ENCODE results near the gene MYO1G.

Gene MYO1G

DNA sequence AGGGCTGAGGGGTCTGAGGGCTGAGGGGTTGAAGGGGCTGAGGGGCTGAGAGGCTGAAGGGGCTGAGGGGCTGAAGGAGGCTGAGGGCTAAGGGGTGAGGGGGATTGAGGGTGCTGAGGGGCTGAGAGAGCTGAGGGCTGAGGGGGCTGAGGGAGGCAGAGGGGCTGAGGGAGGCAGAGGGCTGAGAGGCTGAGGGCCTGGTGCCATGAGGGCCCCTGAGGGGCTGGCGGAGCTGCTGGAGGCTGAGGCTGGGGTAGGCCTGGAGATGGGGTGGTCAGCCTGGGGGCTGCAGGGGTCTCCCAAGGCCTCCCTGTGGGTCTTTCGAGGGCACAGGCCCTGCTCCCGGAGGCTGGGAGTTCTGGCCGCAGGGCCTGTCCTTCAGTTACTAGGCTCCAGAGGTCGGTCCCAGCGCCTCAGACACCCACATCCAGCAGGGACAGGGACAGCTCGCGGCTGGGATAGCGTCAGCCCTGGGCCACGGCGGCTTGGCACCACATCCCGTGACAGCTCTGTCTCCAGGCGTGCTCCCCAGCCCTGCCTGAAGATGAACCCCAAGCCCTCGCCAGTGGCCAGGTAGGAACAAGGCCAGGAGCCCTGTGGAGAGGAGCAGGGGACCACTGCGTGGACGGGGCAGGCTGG, 16.9 kb downstream of the MYO1G start:
- Histone ChIP-seq H3K4me2 (ENCODE audit: low read length, poor library complexity, severe bottlenecking) (peak overlapping the region; percentile 77), H3K4me1 (ENCODE audit: control insufficient read depth, insufficient read depth, low read depth, low read length) (peaks cover 9% of the 10 kb centered on the region), H3K4ac (ENCODE audit: low read depth in 1 of 2, low read length in 2 of 2) (no peak overlapping the region), H2AFZ (ENCODE audit: low read depth, low read length) (no peak overlapping the region), H2BK5ac (ENCODE audit: low read depth, low read length, poor library complexity, severe bottlenecking) (no peak overlapping the region), H2BK15ac (ENCODE audit: low read depth, poor library complexity, severe bottlenecking) (no peak overlapping the region), H3K18ac (ENCODE audit: low read depth in 1 of 2, low read length in 2 of 2) (no peak overlapping the region), H3K9me3 (ENCODE audit: control insufficient read depth, low read length) (no peaks in the 10 kb centered on the region), H3K4me3 (ENCODE audit: insufficient read depth in 1 of 2, low read depth in 1 of 2, low read length in 2 of 2) (peak overlapping the region in 1 of 2 experiments; percentile 69), H3K79me1 (replicated peaks; ENCODE audit: low read length, poor library complexity, severe bottlenecking) (no peaks in the 10 kb centered on the region), H3K23ac (ENCODE audit: low read length in 2 of 2) (no peak overlapping the region), H3K36me3 (ENCODE audit: control insufficient read depth in 1 of 2, insufficient read depth in 2 of 2, low read depth in 1 of 2, low read length in 2 of 2) (no peaks in the 10 kb centered on the region), H2BK12ac (ENCODE audit: low read length in 2 of 2) (no peak overlapping the region), H4K91ac (ENCODE audit: low read length) (no peak overlapping the region), H3K9ac (ENCODE audit: low read length) (peak overlapping the region; percentile 62), H3K27ac (ENCODE audit: low read length, poor library complexity, severe bottlenecking) (no peak overlapping the region), H3K14ac (ENCODE audit: low read length in 2 of 2) (no peak overlapping the region), H2AK5ac (ENCODE audit: low read length, severe bottlenecking) (no peak overlapping the region), H4K8ac (ENCODE audit: low read length) (no peak overlapping the region), H3K27me3 (ENCODE audit: control insufficient read depth in 1 of 2, insufficient read depth in 1 of 2, low read length in 2 of 2) (peaks cover 12 to 39% of the 10 kb centered on the region in 2 experiments), H2BK120ac (ENCODE audit: low read depth, low read length) (no peak overlapping the region)
- 68% methylated on average over 16 of the region's 16 CpGs for WGBS
- no peak for DNase-seq

GRCh38 chr7:44960011-44960580, 18.7 kb downstream of the MYO1G start:
- 81% methylated on average over 3 of the region's 4 CpGs for WGBS
- no peak overlapping the region for H3K14ac ChIP-seq (ENCODE audit: low read length in 2 of 2)
- peaks cover 15% of the 10 kb centered on the region for H3K4me1 ChIP-seq (ENCODE audit: control insufficient read depth, insufficient read depth, low read depth, low read length)
- no peak overlapping the region for H2AFZ ChIP-seq (ENCODE audit: low read depth, low read length)
- DNase-seq, result no peak
- H3K4me3 ChIP-seq (ENCODE audit: insufficient read depth in 1 of 2, low read depth in 1 of 2, low read length in 2 of 2), result no peak overlapping the region
- no peak overlapping the region for H2BK120ac ChIP-seq (ENCODE audit: low read depth, low read length)
- no peak overlapping the region for H3K18ac ChIP-seq (ENCODE audit: low read depth in 1 of 2, low read length in 2 of 2)
- H2AK5ac ChIP-seq (ENCODE audit: low read length, severe bottlenecking), result no peak overlapping the region
- no peak overlapping the region for H3K4ac ChIP-seq (ENCODE audit: low read depth in 1 of 2, low read length in 2 of 2)
- H2BK5ac ChIP-seq (ENCODE audit: low read depth, low read length, poor library complexity, severe bottlenecking), result no peak overlapping the region
- no peak overlapping the region for H2BK15ac ChIP-seq (ENCODE audit: low read depth, poor library complexity, severe bottlenecking)
- H3K27ac ChIP-seq (ENCODE audit: low read length, poor library complexity, severe bottlenecking), result no peak overlapping the region
- H2BK12ac ChIP-seq (ENCODE audit: low read length in 2 of 2), result no peak overlapping the region
- no peak overlapping the region for H4K91ac ChIP-seq (ENCODE audit: low read length)
- H3K9ac ChIP-seq (ENCODE audit: low read length), result no peak overlapping the region
- no peak overlapping the region for H3K23ac ChIP-seq (ENCODE audit: low read length in 2 of 2)
- no peak overlapping the region for H4K8ac ChIP-seq (ENCODE audit: low read length)
- no peaks in the 10 kb centered on the region for H3K9me3 ChIP-seq (ENCODE audit: control insufficient read depth, low read length)
- no peak overlapping the region for H3K4me2 ChIP-seq (ENCODE audit: low read length, poor library complexity, severe bottlenecking)
- no peaks in the 10 kb centered on the region for H3K79me1 ChIP-seq (replicated peaks; ENCODE audit: low read length, poor library complexity, severe bottlenecking)
- H3K36me3 ChIP-seq (ENCODE audit: control insufficient read depth in 1 of 2, insufficient read depth in 2 of 2, low read depth in 1 of 2, low read length in 2 of 2), result no peaks in the 10 kb centered on the region
- H3K27me3 ChIP-seq (ENCODE audit: control insufficient read depth in 1 of 2, insufficient read depth in 1 of 2, low read length in 2 of 2), result peaks cover 12 to 30% of the 10 kb centered on the region in 2 experiments

- Histone ChIP-seq H3K4me1 (ENCODE audit: control insufficient read depth, insufficient read depth, low read depth, low read length) (peaks cover 21% of the 10 kb centered on the region), H2BK120ac (ENCODE audit: low read depth, low read length) (no peak overlapping the region), H3K14ac (ENCODE audit: low read length in 2 of 2) (no peak overlapping the region), H3K9ac (ENCODE audit: low read length) (no peak overlapping the region), H3K23ac (ENCODE audit: low read length in 2 of 2) (no peak overlapping the region), H4K8ac (ENCODE audit: low read length) (no peak overlapping the region), H2BK5ac (ENCODE audit: low read depth, low read length, poor library complexity, severe bottlenecking) (no peak overlapping the region), H2AFZ (ENCODE audit: low read depth, low read length) (no peak overlapping the region), H3K4me2 (ENCODE audit: low read length, poor library complexity, severe bottlenecking) (no peak overlapping the region), H3K4ac (ENCODE audit: low read depth in 1 of 2, low read length in 2 of 2) (no peak overlapping the region), H3K27me3 (ENCODE audit: control insufficient read depth in 1 of 2, insufficient read depth in 1 of 2, low read length in 2 of 2) (peaks cover 12 to 29% of the 10 kb centered on the region in 2 experiments), H2BK12ac (ENCODE audit: low read length in 2 of 2) (no peak overlapping the region), H3K4me3 (ENCODE audit: insufficient read depth in 1 of 2, low read depth in 1 of 2, low read length in 2 of 2) (no peak overlapping the region), H3K36me3 (ENCODE audit: control insufficient read depth in 1 of 2, insufficient read depth in 2 of 2, low read depth in 1 of 2, low read length in 2 of 2) (no peaks in the 10 kb centered on the region), H3K18ac (ENCODE audit: low read depth in 1 of 2, low read length in 2 of 2) (no peak overlapping the region), H2AK5ac (ENCODE audit: low read length, severe bottlenecking) (no peak overlapping the region), H4K91ac (ENCODE audit: low read length) (no peak overlapping the region), H3K79me1 (replicated peaks; ENCODE audit: low read length, poor library complexity, severe bottlenecking) (no peaks in the 10 kb centered on the region), H3K9me3 (ENCODE audit: control insufficient read depth, low read length) (no peaks in the 10 kb centered on the region), H2BK15ac (ENCODE audit: low read depth, poor library complexity, severe bottlenecking) (no peak overlapping the region), H3K27ac (ENCODE audit: low read length, poor library complexity, severe bottlenecking) (no peak overlapping the region)
- 80% methylated on average over 7 of the region's 8 CpGs for WGBS
- DNase-seq, result peak; percentile 22
Observed at GRCh38 chr7:44959433-44959951, 19.3 kb downstream of the MYO1G start.

DNA sequence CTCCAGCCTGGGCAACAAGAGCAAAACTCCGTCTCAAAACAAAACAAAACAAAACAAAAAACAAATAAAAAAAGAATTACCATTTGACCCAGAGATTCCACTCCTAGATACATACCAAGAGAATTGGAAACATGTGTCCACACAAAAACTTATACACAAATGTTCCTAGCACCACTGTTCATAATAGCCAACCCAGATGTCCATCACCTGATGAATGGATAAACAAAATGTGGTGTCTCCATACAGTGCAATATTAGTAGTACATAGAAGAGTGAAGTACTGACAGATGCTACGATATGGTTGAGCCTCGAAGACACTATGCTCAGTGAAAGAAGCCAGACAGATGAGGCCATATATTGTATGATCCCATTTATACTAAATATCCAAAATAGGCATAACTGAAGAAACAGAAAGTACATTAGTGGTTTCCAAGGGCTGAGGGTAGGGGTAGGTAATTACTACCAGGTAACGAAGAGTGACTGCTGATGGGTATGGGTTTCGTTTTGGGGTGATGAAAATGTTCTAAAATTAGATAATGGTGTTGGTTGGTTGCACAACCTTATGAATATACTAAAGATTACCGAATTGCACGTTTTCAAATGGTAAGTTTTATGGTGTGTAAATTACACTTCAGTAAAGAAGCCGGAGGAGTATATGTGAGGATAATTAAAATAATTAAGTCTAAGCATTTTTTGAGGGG, 20.0 kb downstream of the MYO1G start:
- no peaks in the 10 kb centered on the region for H3K36me3 ChIP-seq (ENCODE audit: control insufficient read depth in 1 of 2, insufficient read depth in 2 of 2, low read depth in 1 of 2, low read length in 2 of 2)
- H3K4me3 ChIP-seq (ENCODE audit: insufficient read depth in 1 of 2, low read depth in 1 of 2, low read length in 2 of 2), result no peak overlapping the region
- no peaks in the 10 kb centered on the region for H3K9me3 ChIP-seq (ENCODE audit: control insufficient read depth, low read length)
- no peak overlapping the region for H4K91ac ChIP-seq (ENCODE audit: low read length)
- H3K4me2 ChIP-seq (ENCODE audit: low read length, poor library complexity, severe bottlenecking), result no peak overlapping the region
- no peak overlapping the region for H3K27ac ChIP-seq (ENCODE audit: low read length, poor library complexity, severe bottlenecking)
- no peaks in the 10 kb centered on the region for H3K79me1 ChIP-seq (replicated peaks; ENCODE audit: low read length, poor library complexity, severe bottlenecking)
- peaks cover 21% of the 10 kb centered on the region for H3K4me1 ChIP-seq (ENCODE audit: control insufficient read depth, insufficient read depth, low read depth, low read length)
- no peak overlapping the region for H2BK15ac ChIP-seq (ENCODE audit: low read depth, poor library complexity, severe bottlenecking)
- no peak overlapping the region for H3K4ac ChIP-seq (ENCODE audit: low read depth in 1 of 2, low read length in 2 of 2)
- no peak overlapping the region for H3K9ac ChIP-seq (ENCODE audit: low read length)
- no peak overlapping the region for H2AFZ ChIP-seq (ENCODE audit: low read depth, low read length)
- H4K8ac ChIP-seq (ENCODE audit: low read length), result no peak overlapping the region
- no peak overlapping the region for H3K14ac ChIP-seq (ENCODE audit: low read length in 2 of 2)
- H2BK12ac ChIP-seq (ENCODE audit: low read length in 2 of 2), result no peak overlapping the region
- no peak overlapping the region for H3K23ac ChIP-seq (ENCODE audit: low read length in 2 of 2)
- DNase-seq, result no peak
- WGBS, result 77% methylated on average over 6 of the region's 8 CpGs
- H2BK5ac ChIP-seq (ENCODE audit: low read depth, low read length, poor library complexity, severe bottlenecking), result no peak overlapping the region
- no peak overlapping the region for H3K18ac ChIP-seq (ENCODE audit: low read depth in 1 of 2, low read length in 2 of 2)
- H3K27me3 ChIP-seq (ENCODE audit: control insufficient read depth in 1 of 2, insufficient read depth in 1 of 2, low read length in 2 of 2), result peaks cover 12 to 28% of the 10 kb centered on the region in 2 experiments
- H2AK5ac ChIP-seq (ENCODE audit: low read length, severe bottlenecking), result no peak overlapping the region
- H2BK120ac ChIP-seq (ENCODE audit: low read depth, low read length), result no peak overlapping the region

All from mesenchymal stem cell (in vitro differentiated cells and primary cell).